CD14-positive monocyte (primary cell): Measurements from ENCODE around the gene CPSF3. TPM values are rescaled to one million over a fixed set of nuclear protein-coding genes. Genes with fewer than 3 reads are reported as not detected.

ENCODE experiments used
- DNase-seq, 3 donors: peaks; one replicate each; pipeline ENCODE4 v3.0.0-alpha.2; 2011 to 2022
- H2AFZ ChIP-seq: 2 replicates; pipeline ENCODE4 v1.6.0; 2012; ENCODE audit warnings: mild to moderate bottlenecking, low read depth, low read length, inconsistent platforms; ENCODE audit not compliant: insufficient read depth, poor library complexity, severe bottlenecking
- H3K27ac ChIP-seq, 2 donors: 1 replicate in 1 of 2; 2 replicates in 1 of 2; pipeline ENCODE4 v1.5.1; 2012 to 2013; ENCODE audit warnings: low read length in 2 of 2, control low read depth in 1 of 2, inconsistent platforms in 1 of 2, low read depth in 1 of 2, mild to moderate bottlenecking in 1 of 2
- H3K27me3 ChIP-seq, 2 donors: one replicate each; pipeline versions ENCODE4 v1.6.0 to v1.6.1; 2011 to 2013; ENCODE audit warnings: low read length in 2 of 2; ENCODE audit not compliant: control insufficient read depth in 2 of 2, insufficient read depth in 2 of 2
- H3K36me3 ChIP-seq, 2 donors: replicated peaks in 1 of 2; 1 replicate in 1 of 2; 2 replicates in 1 of 2; pipeline versions ENCODE4 v1.5.1 to v1.6.1; 2012 to 2013; ENCODE audit warnings: low read length in 2 of 2, control low read depth in 1 of 2, inconsistent platforms in 1 of 2, mild to moderate bottlenecking in 1 of 2; ENCODE audit not compliant: insufficient read depth in 2 of 2, control insufficient read depth in 1 of 2
- H3K4me1 ChIP-seq, 2 donors: 1 replicate in 1 of 2; 2 replicates in 1 of 2; pipeline versions ENCODE4 v1.5.1 to v1.6.1; 2012 to 2013; ENCODE audit warnings: low read length in 2 of 2, control low read depth in 1 of 2, inconsistent platforms in 1 of 2, mild to moderate bottlenecking in 1 of 2, moderate library complexity in 1 of 2; ENCODE audit not compliant: insufficient read depth in 2 of 2, control insufficient read depth in 1 of 2
- H3K4me2 ChIP-seq: replicated peaks from 2 replicates; pipeline ENCODE3; 2012; ENCODE audit warnings: low read length, moderate library complexity, mild to moderate bottlenecking; ENCODE audit not compliant: poor library complexity, severe bottlenecking; ENCODE audit errors: extremely low read depth
- H3K4me3 ChIP-seq, 3 experiments: fragments of 200-600 bp in 1 of 3; sonication (generic) in 1 of 3; replicated peaks in 1 of 3; 1 replicate in 2 of 3; 2 replicates in 1 of 3; pipeline ENCODE4 v1.5.1; 2011 to 2013; ENCODE audit warnings: low read length in 3 of 3, mild to moderate bottlenecking in 3 of 3, control low read depth in 2 of 3, low read depth in 2 of 3, inconsistent platforms in 1 of 3, moderate library complexity in 1 of 3
- H3K79me2 ChIP-seq: 2 replicates; pipeline ENCODE4 v1.6.0; 2012; ENCODE audit warnings: mild to moderate bottlenecking, control low read depth, inconsistent platforms, low read length, moderate library complexity; ENCODE audit not compliant: insufficient read depth
- H3K9ac ChIP-seq: 2 replicates; pipeline ENCODE4 v1.6.0; 2017; ENCODE audit warnings: low read length, mild to moderate bottlenecking; ENCODE audit not compliant: insufficient read depth, poor library complexity, severe bottlenecking
- H3K9me3 ChIP-seq, 2 donors: replicated peaks in 1 of 2; 1 replicate in 1 of 2; 2 replicates in 1 of 2; pipeline versions ENCODE4 v1.5.1 to v1.6.1; 2012 to 2013; ENCODE audit warnings: low read length in 2 of 2, control low read depth in 1 of 2; ENCODE audit not compliant: control insufficient read depth in 1 of 2, insufficient read depth in 1 of 2
- H4K20me1 ChIP-seq: 2 replicates; pipeline ENCODE4 v1.6.0; 2012; ENCODE audit warnings: mild to moderate bottlenecking, low read length, control low read depth, moderate library complexity; ENCODE audit not compliant: insufficient read depth
- H3K27ac Mint-ChIP-seq, 7 donors: one replicate each; pipeline ENCODE4 v1.8.0; 2020; ENCODE audit warnings: mild to moderate bottlenecking in 7 of 7, mixed read lengths in 7 of 7, moderate library complexity in 6 of 7, inconsistent platforms in 2 of 7
- H3K27me3 Mint-ChIP-seq, 3 donors: one replicate each; pipeline ENCODE4 v1.8.0; 2021 to 2022; ENCODE audit warnings: low read depth in 3 of 3, mild to moderate bottlenecking in 3 of 3, mixed read lengths in 3 of 3, moderate library complexity in 3 of 3, inconsistent platforms in 1 of 3
- H3K36me3 Mint-ChIP-seq, 2 donors: one replicate each; pipeline ENCODE4 v1.8.0; 2020; ENCODE audit warnings: mixed read lengths in 2 of 2, inconsistent platforms in 1 of 2, mild to moderate bottlenecking in 1 of 2
- H3K4me1 Mint-ChIP-seq: one replicate; pipeline ENCODE4 v1.8.0; 2020; ENCODE audit warnings: mild to moderate bottlenecking, mixed read lengths
- H3K4me3 Mint-ChIP-seq, 2 donors: one replicate each; pipeline ENCODE4 v1.8.0; 2020; ENCODE audit warnings: mild to moderate bottlenecking in 2 of 2, mixed read lengths in 2 of 2, moderate library complexity in 1 of 2
- H3K9me3 Mint-ChIP-seq, 7 donors: one replicate each; pipeline ENCODE4 v1.8.0; 2020 to 2022; ENCODE audit warnings: mixed read lengths in 7 of 7, mild to moderate bottlenecking in 6 of 7, moderate library complexity in 6 of 7, inconsistent platforms in 2 of 7
- WGBS: methylation state at CpG from one replicate; pipeline ENCODE4 v1.1.5; 2013; ENCODE audit warnings: missing lambda C conversion rate; ENCODE audit not compliant: insufficient coverage; 5-methylcytosine and 5-hydroxymethylcytosine counted together
- intact Hi-C, 2 donors: fragments of 100-400 bp; cut with micrococcal nuclease; formaldehyde crosslinking; loops; one replicate each; pipeline versions ENCODE4 v1.15.0 to v1.15.1; 2023
- polyA plus RNA-seq, 3 donors: library from polyadenylated mRNA; depleted of rRNA in 1 of 3; unstranded in 2 of 3; stranded (reverse) in 1 of 3; fragments of 300-500 nt in 2 of 3; fragments of >200 nt in 1 of 3; fragmentation: Illumina TruSeq in 2 of 3; gene quantifications; 1 replicate in 2 of 3; 2 replicates in 1 of 3; pipeline ENCODE4 v1.2.3, GENCODE V29; 2012 to 2021
- TF ChIP-seq, protein P1 (sequence below): fragments of 200-600 bp; IDR thresholded peaks from one replicate; pipeline ENCODE4 v1.8.0; 2022; ENCODE audit warnings: antibody characterized with exemption, mild to moderate bottlenecking

Gene CPSF3
- polyA plus RNA-seq, 3 donors, result 17.2 to 34.0 (median 26.6) TPM

GRCh38 chr2:9390151-9390850 is 33.2 kb upstream of the CPSF3 start:
- WGBS, result 90% methylated on average over 3 of the region's 7 CpGs
- no peaks in the 10 kb centered on the region for H3K27me3 ChIP-seq
- peaks cover 1 to 3% (median 2%) of the 10 kb centered on the region in 3 donors for H3K27me3 Mint-ChIP-seq
- H3K36me3 ChIP-seq, result no peaks in the 10 kb centered on the region
- no peak for DNase-seq
- H3K27ac ChIP-seq, result no peak overlapping the region
- no peaks in the 10 kb centered on the region for H3K4me1 Mint-ChIP-seq
- peaks cover 2 to 10% of the 10 kb centered on the region in 2 donors for H3K36me3 Mint-ChIP-seq
- peaks cover 0 to 12% (median 3%) of the 10 kb centered on the region in 7 donors for H3K9me3 Mint-ChIP-seq
- TF ChIP-seq, protein P1, sequence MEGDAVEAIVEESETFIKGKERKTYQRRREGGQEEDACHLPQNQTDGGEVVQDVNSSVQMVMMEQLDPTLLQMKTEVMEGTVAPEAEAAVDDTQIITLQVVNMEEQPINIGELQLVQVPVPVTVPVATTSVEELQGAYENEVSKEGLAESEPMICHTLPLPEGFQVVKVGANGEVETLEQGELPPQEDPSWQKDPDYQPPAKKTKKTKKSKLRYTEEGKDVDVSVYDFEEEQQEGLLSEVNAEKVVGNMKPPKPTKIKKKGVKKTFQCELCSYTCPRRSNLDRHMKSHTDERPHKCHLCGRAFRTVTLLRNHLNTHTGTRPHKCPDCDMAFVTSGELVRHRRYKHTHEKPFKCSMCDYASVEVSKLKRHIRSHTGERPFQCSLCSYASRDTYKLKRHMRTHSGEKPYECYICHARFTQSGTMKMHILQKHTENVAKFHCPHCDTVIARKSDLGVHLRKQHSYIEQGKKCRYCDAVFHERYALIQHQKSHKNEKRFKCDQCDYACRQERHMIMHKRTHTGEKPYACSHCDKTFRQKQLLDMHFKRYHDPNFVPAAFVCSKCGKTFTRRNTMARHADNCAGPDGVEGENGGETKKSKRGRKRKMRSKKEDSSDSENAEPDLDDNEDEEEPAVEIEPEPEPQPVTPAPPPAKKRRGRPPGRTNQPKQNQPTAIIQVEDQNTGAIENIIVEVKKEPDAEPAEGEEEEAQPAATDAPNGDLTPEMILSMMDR, result no peak
- H3K79me2 ChIP-seq, result no peaks in the 10 kb centered on the region
- H3K4me2 ChIP-seq, result no peak overlapping the region
- no peaks in the 10 kb centered on the region for H3K4me1 ChIP-seq
- no peak overlapping the region for H3K4me3 ChIP-seq
- no peak overlapping the region for H3K27ac Mint-ChIP-seq
- H3K9ac ChIP-seq, result no peak overlapping the region
- H3K9me3 ChIP-seq, result no peaks in the 10 kb centered on the region
- no peaks in the 10 kb centered on the region for H4K20me1 ChIP-seq
- H3K4me3 Mint-ChIP-seq, result no peak overlapping the region
- intact Hi-C loops, result no loop called here
- no peak overlapping the region for H2AFZ ChIP-seq

GRCh38 chr2:9390991-9391390 is 32.5 kb upstream of the CPSF3 start:
- no peaks in the 10 kb centered on the region for H3K27me3 ChIP-seq
- intact Hi-C loops, result no loop called here
- H3K4me1 Mint-ChIP-seq, result no peaks in the 10 kb centered on the region
- H3K4me1 ChIP-seq, result no peaks in the 10 kb centered on the region
- no peak overlapping the region for H3K4me3 Mint-ChIP-seq
- no peaks in the 10 kb centered on the region for H3K9me3 ChIP-seq
- H3K79me2 ChIP-seq, result no peaks in the 10 kb centered on the region
- no peaks in the 10 kb centered on the region for H3K36me3 ChIP-seq
- TF ChIP-seq, protein P1, result no peak
- H3K27me3 Mint-ChIP-seq, result peaks cover 1 to 3% (median 2%) of the 10 kb centered on the region in 3 donors
- H3K4me2 ChIP-seq, result no peak overlapping the region
- no peak overlapping the region for H3K27ac Mint-ChIP-seq
- H2AFZ ChIP-seq, result no peak overlapping the region
- no peak overlapping the region for H3K4me3 ChIP-seq
- H3K9ac ChIP-seq, result no peak overlapping the region
- no peaks in the 10 kb centered on the region for H4K20me1 ChIP-seq
- H3K36me3 Mint-ChIP-seq, result peaks cover 2 to 8% of the 10 kb centered on the region in 2 donors
- H3K9me3 Mint-ChIP-seq, result peaks cover 0 to 12% (median 3%) of the 10 kb centered on the region in 7 donors
- no peak overlapping the region for H3K27ac ChIP-seq
- 98% methylated on average over 18 of the region's 19 CpGs for WGBS
- DNase-seq, result no peak
